ENCODE data around the gene CMTM5. TPM values are rescaled to one million over a fixed set of nuclear protein-coding genes. Genes with fewer than 3 reads are reported as not detected.
A peak's percentile ranks its signal among the peaks of the same experiment; 100 is the strongest.
"Not testable (repeated sequence)": the region's sequence is repeated elsewhere in the genome, so short reads cannot be mapped to it uniquely, and the experiment has no call there.

CMTM5 gene
- total and polyA plus RNA-seq, 3 experiments from 2014 or later, result not detected

DNA sequence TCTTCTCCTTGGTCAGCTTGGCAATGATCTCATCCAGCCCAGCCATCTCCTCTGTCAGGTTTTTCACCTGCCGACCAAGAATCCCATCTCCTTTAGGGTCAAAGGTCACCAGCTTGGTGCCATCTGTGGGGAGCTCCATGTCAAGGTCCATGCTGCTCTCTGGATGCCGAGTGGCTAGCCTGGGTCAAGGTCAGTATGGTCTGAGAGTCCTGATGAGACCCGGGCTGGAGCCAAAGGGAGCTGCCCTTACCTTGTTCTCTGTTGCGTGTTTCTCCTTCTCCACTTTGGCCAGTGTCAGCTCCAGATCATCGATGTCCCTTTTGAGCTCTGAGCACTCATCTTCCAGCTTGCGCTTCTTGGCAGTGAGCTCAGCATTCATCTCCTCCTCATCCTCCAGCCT, 46.8 kb downstream of the CMTM5 start:
- no peaks in the 10 kb centered on the region for H3K9me3 ChIP-seq (ENCODE audit: low read length)
- H3K27me3 ChIP-seq (ENCODE audit: insufficient read depth, low read length, poor library complexity, severe bottlenecking), result no peaks in the 10 kb centered on the region
- no peaks in the 10 kb centered on the region for H3K36me3 ChIP-seq (ENCODE audit: insufficient read depth, low read length)
- Mint-ChIP-seq H3K4me3 (no peak overlapping the region), H3K9me3 (no peaks in the 10 kb centered on the region), H3K4me1 (no peaks in the 10 kb centered on the region), H3K27me3 (peaks cover 10 to 14% of the 10 kb centered on the region in 2 donors), H3K36me3 (no peaks in the 10 kb centered on the region), H3K27ac (no peak overlapping the region)
- H3K4me1 ChIP-seq (ENCODE audit: insufficient read depth, low read length), result no peaks in the 10 kb centered on the region
- DNase-seq, result no peak
- no peak overlapping the region for H3K27ac ChIP-seq (ENCODE audit: low read depth, low read length)
- POLR2A ChIA-PET, result no interaction called here
- CTCF ChIA-PET, result interaction anchor here (1.3 kb wide), 1 partner anchor 44 kb away, joined by 4 read pairs; no protein-coding TSS in a partner anchor
- no peak overlapping the region for H3K4me3 ChIP-seq (ENCODE audit: low read length)

- no peaks in the 10 kb centered on the region for H3K36me3 Mint-ChIP-seq
- ChIA-PET POLR2A (no interaction called here), CTCF (interaction anchor here (1.4 kb wide), 1 partner anchor 45 kb away, joined by 3 read pairs; no protein-coding TSS in a partner anchor)
- peaks cover 7 to 10% of the 10 kb centered on the region in 2 donors for H3K27me3 Mint-ChIP-seq
- no peak overlapping the region for H3K4me3 Mint-ChIP-seq
- H3K4me1 ChIP-seq (ENCODE audit: insufficient read depth, low read length), result no peaks in the 10 kb centered on the region
- no peaks in the 10 kb centered on the region for H3K36me3 ChIP-seq (ENCODE audit: insufficient read depth, low read length)
- H3K9me3 Mint-ChIP-seq, result no peaks in the 10 kb centered on the region
- no peak overlapping the region for H3K4me3 ChIP-seq (ENCODE audit: low read length)
- H3K4me1 Mint-ChIP-seq, result no peaks in the 10 kb centered on the region
- H3K27ac Mint-ChIP-seq, result no peak overlapping the region
- no peak overlapping the region for H3K27ac ChIP-seq (ENCODE audit: low read depth, low read length)
- DNase-seq, result no peak
- H3K9me3 ChIP-seq (ENCODE audit: low read length), result no peaks in the 10 kb centered on the region
- no peaks in the 10 kb centered on the region for H3K27me3 ChIP-seq (ENCODE audit: insufficient read depth, low read length, poor library complexity, severe bottlenecking)
Measured at GRCh38 chr14:23425169-23425568, 48.3 kb downstream of the CMTM5 start.

DNA sequence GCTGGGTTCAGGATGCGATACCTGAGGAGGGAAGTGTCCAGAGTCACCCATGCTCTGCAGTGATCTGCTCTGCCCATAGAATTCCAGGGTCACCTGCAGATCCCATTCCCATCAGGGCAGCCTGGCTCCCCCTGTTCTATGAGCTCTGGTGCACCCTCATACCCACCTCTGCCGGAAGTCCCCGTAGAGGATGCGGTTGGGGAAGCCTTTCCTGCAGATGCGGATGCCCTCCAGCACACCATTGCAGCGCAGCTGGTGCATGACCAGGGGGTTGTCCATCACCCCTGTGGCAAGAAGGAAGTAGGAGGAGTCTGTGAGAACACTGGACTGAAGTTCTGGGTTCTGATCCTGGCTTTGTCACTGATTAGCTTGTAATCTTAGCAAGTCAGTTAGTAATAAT, 49.0 kb downstream of the CMTM5 start:
- H3K27ac Mint-ChIP-seq; H3K4me1 ChIP-seq (ENCODE audit: insufficient read depth, low read length); DNase-seq; H3K9me3 Mint-ChIP-seq; POLR2A ChIA-PET; H3K4me1 Mint-ChIP-seq; H3K4me3 ChIP-seq (ENCODE audit: low read length); H3K36me3 ChIP-seq (ENCODE audit: insufficient read depth, low read length); H3K36me3 Mint-ChIP-seq; H3K27me3 Mint-ChIP-seq; H3K4me3 Mint-ChIP-seq; H3K9me3 ChIP-seq (ENCODE audit: low read length); H3K27me3 ChIP-seq (ENCODE audit: insufficient read depth, low read length, poor library complexity, severe bottlenecking); H3K27ac ChIP-seq (ENCODE audit: low read depth, low read length): not testable (repeated sequence)
- CTCF ChIA-PET, result interaction anchor here (1.4 kb wide), 1 partner anchor 46 kb away, joined by 3 read pairs; no protein-coding TSS in a partner anchor

- H3K27ac Mint-ChIP-seq, result no peak overlapping the region
- peaks cover 7 to 18% of the 10 kb centered on the region in 2 donors for H3K27me3 Mint-ChIP-seq
- H3K4me1 ChIP-seq (ENCODE audit: insufficient read depth, low read length), result no peaks in the 10 kb centered on the region
- H3K36me3 Mint-ChIP-seq, result no peaks in the 10 kb centered on the region
- no peak overlapping the region for H3K4me3 Mint-ChIP-seq
- no peaks in the 10 kb centered on the region for H3K9me3 ChIP-seq (ENCODE audit: low read length)
- DNase-seq, result peak in 1 of 5 donors; percentile 30
- no peak overlapping the region for H3K4me3 ChIP-seq (ENCODE audit: low read length)
- ChIA-PET POLR2A (no interaction called here), CTCF (no interaction called here)
- H3K4me1 Mint-ChIP-seq, result no peaks in the 10 kb centered on the region
- H3K9me3 Mint-ChIP-seq, result no peaks in the 10 kb centered on the region
- H3K27ac ChIP-seq (ENCODE audit: low read depth, low read length), result no peak overlapping the region
- no peaks in the 10 kb centered on the region for H3K27me3 ChIP-seq (ENCODE audit: insufficient read depth, low read length, poor library complexity, severe bottlenecking)
- no peaks in the 10 kb centered on the region for H3K36me3 ChIP-seq (ENCODE audit: insufficient read depth, low read length)
Measured at GRCh38 chr14:23428686-23429495, 52.0 kb downstream of the CMTM5 start.

Other genes starting within 250 kb of the CMTM5 start
- gene SLC7A8, start 193.4 kb upstream of the CMTM5 start, total RNA-seq, result 1 to 10 TPM; 1.4 to 2.5 TPM
- 0.51 TPM for gene SLC7A8, start 193.4 kb upstream of the CMTM5 start, polyA plus RNA-seq
- gene RNF212B, start 139.1 kb upstream of the CMTM5 start, total RNA-seq, result not detected
- gene RNF212B, start 139.1 kb upstream of the CMTM5 start, polyA plus RNA-seq, result not detected
- gene HOMEZ, start 90.9 kb upstream of the CMTM5 start, total RNA-seq, result 10 to 100 TPM; 12.8 to 13.4 TPM
- 4.9 TPM for gene HOMEZ, start 90.9 kb upstream of the CMTM5 start, polyA plus RNA-seq
- gene PPP1R3E, start 74.2 kb upstream of the CMTM5 start, total RNA-seq, result 10 to 100 TPM; 16.2 to 18.2 TPM
- 2.0 TPM for gene PPP1R3E, start 74.2 kb upstream of the CMTM5 start, polyA plus RNA-seq
- gene BCL2L2, start 70.2 kb upstream of the CMTM5 start, total RNA-seq, result 1 to 10 TPM in 1 of 2 experiments, under 1 TPM in 1; 0.86 to 1.0 TPM
- 0.29 TPM for gene BCL2L2, start 70.2 kb upstream of the CMTM5 start, polyA plus RNA-seq
- 100 to 1,000 TPM; 308 TPM for gene PABPN1, start 55.6 kb upstream of the CMTM5 start, total RNA-seq
- gene PABPN1, start 55.6 kb upstream of the CMTM5 start, polyA plus RNA-seq, result 125 TPM
- gene SLC22A17, start 24.2 kb upstream of the CMTM5 start, total RNA-seq, result 1 to 10 TPM; 2.6 to 2.8 TPM
- 1.6 TPM for gene SLC22A17, start 24.2 kb upstream of the CMTM5 start, polyA plus RNA-seq
- not detected for gene EFS, start 11.9 kb upstream of the CMTM5 start, total RNA-seq
- gene EFS, start 11.9 kb upstream of the CMTM5 start, polyA plus RNA-seq, result not detected
- not detected for gene IL25, start 4.2 kb upstream of the CMTM5 start, total RNA-seq
- gene IL25, start 4.2 kb upstream of the CMTM5 start, polyA plus RNA-seq, result not detected
- under 1 TPM in 1 of 2 experiments, not detected in 1; 0.09 TPM for gene MYH6, start 31.2 kb downstream of the CMTM5 start, total RNA-seq
- not detected for gene MYH6, start 31.2 kb downstream of the CMTM5 start, polyA plus RNA-seq
- gene MYH7, start 58.6 kb downstream of the CMTM5 start, total RNA-seq, result not detected
- gene MYH7, start 58.6 kb downstream of the CMTM5 start, polyA plus RNA-seq, result not detected
- 10 to 100 TPM; 82.7 to 88.7 TPM for gene NGDN, start 92.7 kb downstream of the CMTM5 start, total RNA-seq
- 74.9 TPM for gene NGDN, start 92.7 kb downstream of the CMTM5 start, polyA plus RNA-seq
- 1 to 10 TPM; 2.4 to 2.5 TPM for gene ZFHX2, start 174.7 kb downstream of the CMTM5 start, total RNA-seq
- not detected for gene ZFHX2, start 174.7 kb downstream of the CMTM5 start, polyA plus RNA-seq
- 10 to 100 TPM; 13.4 TPM for gene THTPA, start 179.2 kb downstream of the CMTM5 start, total RNA-seq
- gene THTPA, start 179.2 kb downstream of the CMTM5 start, polyA plus RNA-seq, result 10.7 TPM
- gene AP1G2, start 190.7 kb downstream of the CMTM5 start, total RNA-seq, result 100 to 1,000 TPM; 152 to 154 TPM
- 80.8 TPM for gene AP1G2, start 190.7 kb downstream of the CMTM5 start, polyA plus RNA-seq
- 1 to 10 TPM; 1.8 TPM for gene JPH4, start 201.7 kb downstream of the CMTM5 start, total RNA-seq
- gene JPH4, start 201.7 kb downstream of the CMTM5 start, polyA plus RNA-seq, result not detected

Data from CD8-positive, alpha-beta memory T cell (primary cell).